Endothelial cell of umbilical vein (primary cell): ENCODE measurements around the gene TMEM52B.

ENCODE experiments used
- EZH2 ChIP-seq: IDR thresholded peaks from 2 replicates; pipeline ENCODE4 v1.6.1; 2012; ENCODE audit warnings: borderline replicate concordance, low read depth, mild to moderate bottlenecking, moderate library complexity, low read length, inconsistent platforms; ENCODE audit not compliant: severe bottlenecking
- FOS ChIP-seq: IDR thresholded peaks from 2 replicates; pipeline ENCODE4 v1.6.1; 2011; ENCODE audit warnings: mild to moderate bottlenecking, low read length, moderate library complexity, borderline replicate concordance; ENCODE audit not compliant: insufficient read depth
- JUN ChIP-seq: IDR thresholded peaks from 2 replicates; pipeline ENCODE4 v1.6.1; 2011; ENCODE audit warnings: borderline replicate concordance, low read depth; ENCODE audit not compliant: insufficient read length, insufficient read depth
- MYC ChIP-seq: IDR thresholded peaks from one replicate; pipeline ENCODE4 v1.6.1; 2011; ENCODE audit warnings: mild to moderate bottlenecking, low read depth, low read length
- POLR2A ChIP-seq: IDR thresholded peaks from 2 replicates; pipeline ENCODE4 v1.6.1; 2012; ENCODE audit warnings: low read depth, mild to moderate bottlenecking, control low read depth, low read length
- POLR2AphosphoS5 ChIP-seq: IDR thresholded peaks from 2 replicates; pipeline ENCODE4 v1.6.1; 2012; ENCODE audit warnings: low read depth, mild to moderate bottlenecking, control low read depth, low read length, moderate library complexity; ENCODE audit not compliant: insufficient read depth
- TF ChIP-seq, protein P1 (sequence below), 2 donors: IDR thresholded peaks; 1 replicate in 1 of 2; 2 replicates in 1 of 2; pipeline ENCODE4 v1.5.1; 2011; ENCODE audit warnings: low read length in 2 of 2, mild to moderate bottlenecking in 2 of 2, moderate library complexity in 2 of 2, control low read depth in 1 of 2, inconsistent platforms in 1 of 2, low read depth in 1 of 2; ENCODE audit not compliant: insufficient read depth in 1 of 2; ENCODE audit errors: extremely low read depth in 1 of 2
- TF ChIP-seq, protein P2 (sequence below): IDR thresholded peaks from 2 replicates; pipeline ENCODE4 v1.6.1; 2011; ENCODE audit not compliant: insufficient read depth, insufficient read length

DNA sequence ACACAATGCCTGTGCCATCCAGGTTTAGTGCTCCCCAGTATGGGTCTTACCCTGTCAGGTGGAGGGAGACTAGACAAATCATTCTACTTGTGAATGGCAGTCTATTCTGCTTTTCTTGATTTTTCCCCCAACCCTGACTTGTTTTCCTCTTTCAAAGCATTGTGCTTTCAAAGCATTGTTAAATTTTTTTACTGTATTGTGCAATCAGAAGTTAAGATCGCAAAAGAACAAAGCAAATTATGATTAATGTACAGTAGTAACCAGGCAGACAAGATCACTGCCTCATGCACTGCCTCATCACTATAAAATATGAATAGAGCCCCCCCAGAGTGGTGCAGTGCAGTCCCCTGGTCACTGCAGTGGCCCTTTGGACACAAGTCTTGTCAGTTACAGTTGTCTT lies 47.9 kb downstream of the TMEM52B start:
- TF ChIP-seq, protein P1, sequence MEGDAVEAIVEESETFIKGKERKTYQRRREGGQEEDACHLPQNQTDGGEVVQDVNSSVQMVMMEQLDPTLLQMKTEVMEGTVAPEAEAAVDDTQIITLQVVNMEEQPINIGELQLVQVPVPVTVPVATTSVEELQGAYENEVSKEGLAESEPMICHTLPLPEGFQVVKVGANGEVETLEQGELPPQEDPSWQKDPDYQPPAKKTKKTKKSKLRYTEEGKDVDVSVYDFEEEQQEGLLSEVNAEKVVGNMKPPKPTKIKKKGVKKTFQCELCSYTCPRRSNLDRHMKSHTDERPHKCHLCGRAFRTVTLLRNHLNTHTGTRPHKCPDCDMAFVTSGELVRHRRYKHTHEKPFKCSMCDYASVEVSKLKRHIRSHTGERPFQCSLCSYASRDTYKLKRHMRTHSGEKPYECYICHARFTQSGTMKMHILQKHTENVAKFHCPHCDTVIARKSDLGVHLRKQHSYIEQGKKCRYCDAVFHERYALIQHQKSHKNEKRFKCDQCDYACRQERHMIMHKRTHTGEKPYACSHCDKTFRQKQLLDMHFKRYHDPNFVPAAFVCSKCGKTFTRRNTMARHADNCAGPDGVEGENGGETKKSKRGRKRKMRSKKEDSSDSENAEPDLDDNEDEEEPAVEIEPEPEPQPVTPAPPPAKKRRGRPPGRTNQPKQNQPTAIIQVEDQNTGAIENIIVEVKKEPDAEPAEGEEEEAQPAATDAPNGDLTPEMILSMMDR (IDR thresholded peaks at IDR 0.05; ENCODE audit: extremely low read depth in 1 of 2, insufficient read depth in 1 of 2, low read depth in 1 of 2, low read length in 2 of 2), result no peak
- TF ChIP-seq POLR2A, result no peak
- TF ChIP-seq MYC, result no peak
- no peak for TF ChIP-seq POLR2AphosphoS5
- no peak for TF ChIP-seq EZH2
- no peak for TF ChIP-seq FOS
- TF ChIP-seq, protein P2, sequence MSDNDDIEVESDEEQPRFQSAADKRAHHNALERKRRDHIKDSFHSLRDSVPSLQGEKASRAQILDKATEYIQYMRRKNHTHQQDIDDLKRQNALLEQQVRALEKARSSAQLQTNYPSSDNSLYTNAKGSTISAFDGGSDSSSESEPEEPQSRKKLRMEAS, result no peak
- no peak for TF ChIP-seq JUN
